GM18858 (cell line): ENCODE results near the gene HCN4.

Experiments
- ATAC-seq: cut with Tn5 transposase; IDR thresholded peaks from one replicate; pipeline ENCODE4 v1.9.1; 2021; ENCODE audit not compliant: unreplicated experiment

Gene HCN4

DNA sequence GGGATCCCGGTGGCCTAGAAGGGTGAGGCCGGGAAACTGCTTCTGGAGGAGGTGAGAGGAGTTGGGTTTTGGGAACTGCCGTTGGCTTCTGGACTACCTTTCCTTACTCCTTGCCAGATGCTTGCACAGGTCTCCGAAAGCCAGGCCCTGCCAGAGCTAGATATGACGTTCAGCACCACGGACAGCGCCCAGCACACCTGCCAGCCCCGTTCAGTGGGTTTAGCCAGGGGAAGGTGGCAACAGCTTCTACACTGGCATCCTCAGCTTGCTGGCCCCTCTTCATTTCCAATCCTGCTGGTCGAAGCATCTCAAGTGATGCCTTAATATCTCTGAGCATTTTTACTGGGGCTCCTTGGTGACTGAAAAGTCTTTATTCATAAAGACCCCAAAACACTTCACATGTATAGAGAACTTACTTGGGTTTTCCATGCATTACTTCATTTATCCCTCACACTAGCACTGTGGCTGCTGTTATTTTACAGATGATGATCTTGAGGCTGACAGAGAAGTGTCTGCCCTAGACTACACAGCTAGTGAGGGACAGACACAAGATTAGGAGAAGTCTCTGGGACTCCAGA, 21.9 kb downstream of the HCN4 start:
- no peak for ATAC-seq

DNA sequence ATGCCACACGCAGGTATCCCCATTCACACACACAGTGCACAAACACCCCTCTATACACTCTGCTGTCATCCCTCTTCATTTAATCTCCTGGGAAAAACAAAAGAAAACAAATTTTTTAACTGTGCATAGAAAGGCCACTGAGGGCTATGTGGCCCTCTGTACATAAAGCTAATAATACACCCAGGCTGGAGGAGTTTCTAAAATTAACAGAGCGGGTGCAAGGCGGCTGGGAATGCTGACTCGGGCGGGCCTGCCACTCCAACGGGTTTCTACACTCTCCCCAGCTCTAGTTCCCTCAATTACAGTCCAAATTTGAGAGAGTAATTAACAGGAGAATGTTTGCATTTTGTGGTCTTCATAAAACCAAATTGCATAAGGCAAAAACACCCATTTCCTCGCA, 23.1 kb downstream of the HCN4 start:
- no peak for ATAC-seq

DNA sequence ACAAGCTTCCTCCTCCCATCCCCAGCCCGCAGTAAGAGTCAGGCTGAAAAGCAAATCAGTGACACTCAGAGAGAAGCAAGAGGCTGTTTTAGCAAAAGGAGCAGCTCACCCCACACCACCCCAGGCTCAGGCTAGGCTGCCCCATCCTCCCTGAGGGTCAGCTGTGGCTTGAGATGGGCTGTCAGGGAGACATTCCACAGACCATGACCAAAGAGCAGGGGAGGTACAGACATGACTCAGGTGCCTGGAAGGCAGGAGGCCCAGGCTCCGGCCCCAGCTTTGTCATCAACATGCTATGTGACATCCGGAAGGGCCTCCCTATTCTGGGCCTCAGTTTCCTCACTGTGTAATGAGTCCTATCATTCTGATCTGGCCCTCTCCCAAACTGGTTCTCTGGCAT, 24.7 kb downstream of the HCN4 start:
- ATAC-seq = no peak

DNA sequence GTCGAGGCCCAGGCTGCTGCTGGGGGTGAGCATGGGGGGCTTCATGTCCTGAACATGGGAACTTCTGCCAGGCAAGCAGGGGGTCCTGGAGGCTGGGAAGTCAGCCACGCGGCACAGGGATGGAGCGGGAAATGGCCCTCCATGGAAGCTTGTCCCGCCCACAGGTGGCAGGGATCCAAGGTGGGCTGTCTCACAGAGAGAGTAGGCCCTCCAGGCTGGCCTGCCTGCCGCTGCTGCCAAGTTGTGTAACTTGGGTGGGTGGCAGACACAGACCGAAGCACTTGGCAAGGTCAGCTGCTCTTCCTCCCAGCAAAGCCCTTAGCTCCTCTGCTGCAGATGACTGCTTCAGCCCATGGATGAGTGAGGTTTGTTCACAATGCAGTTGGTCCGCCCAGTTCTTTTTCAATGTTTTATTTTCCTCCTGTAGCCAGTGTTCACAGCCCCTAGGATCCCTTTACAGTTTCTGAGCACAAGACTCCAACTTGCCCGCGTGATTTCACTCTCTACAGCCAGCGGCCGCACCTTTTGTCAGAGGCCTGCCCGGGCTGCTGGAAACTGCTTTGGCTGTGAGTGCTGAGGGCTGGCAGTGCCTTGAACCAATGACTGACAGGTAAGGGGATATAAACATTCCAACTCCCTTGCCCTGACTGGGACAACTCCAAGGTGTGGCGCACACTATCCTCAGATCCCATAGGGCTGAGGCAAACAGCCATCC, 26.7 kb downstream of the HCN4 start:
- no peak for ATAC-seq

DNA sequence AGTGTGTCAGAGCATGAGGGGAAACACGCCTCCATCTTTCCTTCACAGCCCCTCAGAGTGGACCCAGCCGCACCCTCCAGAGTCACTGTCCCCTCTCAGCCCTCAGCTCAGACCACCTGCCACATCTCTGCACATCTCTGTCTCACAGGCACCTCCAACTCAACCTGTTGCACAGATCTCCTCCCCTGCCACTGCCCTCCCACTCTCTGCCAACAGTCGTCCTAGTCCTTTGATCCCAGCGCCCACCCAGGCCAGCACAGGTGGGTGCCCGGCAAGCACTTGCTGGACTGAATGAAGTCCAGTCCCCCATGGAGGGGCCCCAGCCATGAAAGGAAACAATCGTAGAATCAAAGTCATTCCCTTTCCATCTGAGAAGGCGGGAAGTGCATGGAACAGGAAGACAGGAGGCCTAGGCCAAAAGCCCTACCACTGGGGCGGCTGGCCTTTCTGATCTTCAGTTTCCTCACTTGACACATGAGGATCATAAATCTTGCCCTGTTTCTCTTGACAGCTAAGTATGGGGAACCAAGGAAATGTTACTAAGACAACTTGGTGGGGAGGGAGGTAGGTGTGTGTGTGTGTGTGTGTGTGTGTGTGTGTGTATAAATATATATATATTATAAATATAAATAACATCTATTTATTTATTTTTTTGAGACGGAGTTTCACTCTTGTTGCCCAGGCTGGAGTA, 28.1 kb downstream of the HCN4 start:
- no peak for ATAC-seq

DNA sequence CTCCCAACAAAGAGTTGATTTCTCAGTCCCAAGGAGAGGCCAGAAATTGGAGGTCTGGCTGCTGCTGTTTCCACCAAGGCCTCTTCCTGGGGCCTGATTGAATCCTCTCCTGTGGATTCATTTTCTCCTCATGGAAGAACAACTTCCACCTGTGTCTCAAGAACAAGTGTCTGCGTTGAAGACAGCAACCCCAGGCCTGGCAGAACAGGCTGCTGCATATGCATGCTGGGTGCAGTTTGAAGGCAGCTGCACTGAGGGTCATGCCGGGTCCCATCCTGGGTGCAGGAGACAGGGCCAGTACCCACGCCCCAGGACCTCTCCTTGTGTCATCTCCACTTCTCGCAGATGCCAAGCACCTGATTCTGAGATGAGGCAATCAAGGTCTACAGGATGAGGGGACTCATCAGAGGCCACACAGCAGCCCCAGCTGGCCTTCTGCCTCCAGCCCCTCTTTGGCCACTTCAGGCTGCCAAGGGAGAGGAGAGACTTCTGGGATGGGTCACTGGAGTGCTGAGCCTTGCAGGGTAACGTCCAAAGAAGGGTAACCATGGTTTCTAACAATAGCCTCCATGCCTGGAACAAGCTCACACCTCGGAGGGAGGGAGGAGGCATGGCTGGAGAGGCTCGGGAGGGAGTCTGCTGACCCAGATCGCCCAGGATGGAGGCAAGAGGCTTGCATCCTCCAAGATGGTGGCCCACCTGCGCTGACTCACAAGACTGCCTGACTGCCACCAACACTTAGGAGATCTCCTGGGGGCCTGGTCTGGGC, 30.0 kb downstream of the HCN4 start:
- ATAC-seq = no peak

DNA sequence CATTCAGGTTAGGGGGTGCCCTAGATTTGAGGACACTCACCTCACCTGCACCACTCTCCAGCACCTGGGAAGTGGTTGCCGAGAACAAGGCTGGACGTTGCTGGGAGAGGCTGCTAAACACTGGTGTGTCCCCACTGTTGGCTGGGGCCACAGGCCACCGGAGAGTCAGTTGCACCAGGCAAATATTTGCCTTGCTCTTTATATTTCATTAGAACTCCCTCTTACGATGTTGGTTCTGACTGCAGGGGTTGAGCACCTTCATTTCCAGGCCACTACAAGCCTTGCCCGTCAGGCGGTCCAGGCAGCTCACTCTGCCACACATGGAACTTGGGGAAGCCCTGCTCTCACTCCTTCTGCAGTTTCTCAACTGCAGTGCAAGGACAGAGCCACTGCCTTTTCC, 30.7 kb downstream of the HCN4 start:
- ATAC-seq = no peak

DNA sequence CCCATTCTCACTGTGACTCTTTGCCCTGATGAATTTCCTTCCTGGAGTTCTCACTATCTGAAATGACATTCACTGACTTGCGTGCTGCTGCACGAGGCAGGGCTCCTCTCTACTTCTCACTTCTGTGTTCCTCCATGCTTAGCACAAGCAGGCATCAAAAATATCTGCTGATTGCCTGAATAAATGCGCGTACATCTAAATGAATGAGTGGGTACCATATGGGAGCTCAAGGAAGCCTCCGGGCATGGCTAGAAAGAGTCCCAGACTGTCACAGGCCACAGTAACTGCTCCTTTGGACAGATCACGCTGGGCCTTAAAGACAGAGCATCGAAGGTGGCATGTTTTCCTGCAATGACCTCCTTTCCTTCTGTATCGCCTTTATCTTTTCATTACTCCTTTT, 31.6 kb downstream of the HCN4 start:
- ATAC-seq = no peak

DNA sequence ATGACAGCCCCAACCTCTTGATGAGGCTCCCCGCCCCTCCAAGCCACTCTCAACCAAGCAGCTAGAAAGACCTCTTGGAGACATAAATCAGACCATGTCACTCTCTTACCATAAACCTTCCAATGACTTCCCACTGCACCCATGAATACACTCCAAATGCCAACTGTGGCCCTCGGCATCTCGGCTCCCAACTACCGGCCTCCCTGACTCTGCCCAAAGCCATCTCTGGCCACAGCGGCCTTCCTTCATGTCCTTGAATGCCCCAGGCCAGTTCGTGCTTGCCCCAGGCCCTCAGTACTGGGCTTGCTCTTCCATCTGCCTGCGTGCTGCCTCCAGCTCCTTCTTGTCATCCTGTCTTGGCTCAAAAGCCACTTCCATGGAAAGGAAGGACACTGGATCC, 32.0 kb downstream of the HCN4 start:
- ATAC-seq = no peak

DNA sequence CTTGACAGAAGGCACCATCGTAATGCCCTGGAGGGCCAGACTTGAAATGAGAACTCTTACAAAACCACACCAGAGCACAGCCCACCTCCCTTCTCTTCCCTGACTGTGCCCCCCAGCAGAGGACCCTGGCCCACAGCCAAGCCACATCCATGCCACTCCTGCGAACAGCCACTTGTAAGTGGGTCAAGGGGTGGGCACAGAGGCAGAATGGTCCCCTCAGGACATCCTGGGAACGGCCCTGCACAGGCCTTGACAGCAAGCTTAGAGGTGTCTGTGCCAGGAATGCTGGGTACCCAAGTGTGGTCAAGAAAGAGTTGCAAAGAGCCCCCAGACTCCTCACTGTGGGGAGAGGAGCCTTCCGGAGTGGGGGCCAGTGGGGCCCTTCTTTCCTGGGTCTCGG, 33.3 kb downstream of the HCN4 start:
- no peak for ATAC-seq

DNA sequence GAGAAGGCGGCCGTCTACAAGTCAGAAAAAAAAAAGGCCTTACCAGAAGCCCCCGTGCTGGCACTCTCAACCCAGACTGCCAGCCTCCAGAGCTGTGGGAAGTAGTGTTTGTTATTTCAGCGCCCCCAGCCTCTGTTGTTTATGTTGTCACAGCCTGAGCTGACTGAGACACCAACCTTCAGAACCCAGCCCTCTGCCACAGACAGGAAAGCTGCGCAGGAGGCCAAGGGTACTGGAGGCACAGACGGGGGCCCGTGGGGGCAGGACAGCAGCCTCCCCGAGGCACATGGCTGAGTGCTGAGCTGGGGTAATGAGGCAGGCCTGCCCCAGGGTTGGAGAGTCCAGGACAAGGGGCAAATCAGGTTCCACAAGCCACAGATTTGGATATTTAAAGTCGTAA, 33.7 kb downstream of the HCN4 start:
- ATAC-seq = no peak

DNA sequence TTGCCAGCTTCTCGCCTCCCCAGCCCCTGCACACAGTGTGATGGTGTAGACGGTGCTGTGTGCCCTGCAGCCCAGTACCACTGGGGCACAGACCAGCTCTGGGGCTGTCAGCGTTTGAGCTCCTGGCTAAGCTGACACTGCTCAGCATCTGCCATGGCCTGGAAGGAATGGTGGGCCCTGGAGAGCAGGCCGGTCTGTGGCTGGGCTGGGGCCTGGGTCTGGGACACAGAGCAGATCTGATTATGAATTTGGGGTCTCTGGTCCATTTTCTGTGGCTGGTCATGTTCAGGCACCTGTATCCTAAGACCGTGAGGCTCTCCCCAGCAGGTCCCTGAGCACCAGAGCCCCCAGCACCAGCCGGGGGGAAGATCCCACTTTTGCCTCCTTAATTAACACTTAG, 34.7 kb downstream of the HCN4 start:
- ATAC-seq = no peak

DNA sequence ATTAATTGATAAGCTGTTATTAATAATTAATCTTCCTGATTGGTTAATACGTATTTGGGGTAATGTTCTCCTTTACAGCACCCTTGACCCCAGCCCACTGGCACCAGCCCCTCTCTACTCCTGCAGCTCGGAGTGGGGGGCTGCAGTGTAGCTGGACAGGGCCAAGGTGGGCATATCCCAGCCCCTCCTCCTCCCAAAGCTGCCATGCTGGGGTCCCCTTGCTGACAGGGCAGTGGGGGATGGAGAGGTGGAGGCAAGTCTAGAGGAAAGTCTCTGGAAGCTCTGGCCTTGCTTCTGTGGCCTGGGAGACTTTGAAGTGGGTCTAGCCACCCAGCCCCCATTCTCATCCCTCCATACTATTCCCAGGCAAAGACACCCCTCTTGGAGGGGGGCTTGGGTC, 35.8 kb downstream of the HCN4 start:
- no peak for ATAC-seq

DNA sequence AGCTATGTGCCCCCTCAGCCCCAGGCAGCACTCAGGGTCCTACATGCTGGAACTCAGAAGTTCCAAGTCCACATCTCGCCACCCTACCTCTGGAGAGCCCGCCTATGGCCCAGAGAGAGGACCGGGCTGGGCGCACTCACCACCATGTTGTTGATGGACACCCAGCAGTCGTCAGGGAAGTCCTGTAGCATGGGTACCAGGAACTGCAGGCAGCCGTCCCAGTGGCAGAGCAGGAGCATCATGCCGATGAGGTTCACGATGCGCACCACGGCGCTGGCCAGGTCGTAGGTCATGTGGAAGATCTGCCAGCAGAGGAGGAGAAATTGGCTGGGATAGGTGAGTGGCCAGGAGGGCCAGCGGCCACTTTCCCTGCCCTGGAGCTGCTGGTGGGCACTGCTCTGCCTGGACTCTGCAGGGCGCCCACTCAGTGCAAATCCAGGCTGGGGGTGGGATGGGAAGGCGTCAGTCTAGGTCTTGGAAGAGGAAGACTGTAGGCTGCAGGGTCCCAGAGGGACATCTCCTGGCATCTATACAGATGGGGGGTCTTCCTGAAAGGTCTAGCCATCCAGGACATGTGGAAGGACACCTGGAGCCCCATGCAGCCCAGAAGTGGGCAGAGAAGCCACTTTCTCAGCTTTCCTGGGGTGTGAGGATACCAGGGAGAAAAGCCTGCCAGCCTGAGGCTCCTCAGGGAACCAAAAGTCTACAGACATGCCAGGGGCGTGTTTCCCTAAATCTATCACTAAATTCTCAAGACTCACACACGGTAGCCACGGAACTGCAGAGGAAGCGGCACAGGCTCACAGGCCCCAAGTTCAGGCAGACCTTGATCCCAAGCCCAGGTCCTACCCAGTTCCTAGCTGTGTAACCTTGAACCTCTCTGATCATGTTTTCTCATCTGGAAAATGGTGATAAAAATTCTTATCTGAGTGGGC, 36.5 kb downstream of the HCN4 start:
- no peak for ATAC-seq

DNA sequence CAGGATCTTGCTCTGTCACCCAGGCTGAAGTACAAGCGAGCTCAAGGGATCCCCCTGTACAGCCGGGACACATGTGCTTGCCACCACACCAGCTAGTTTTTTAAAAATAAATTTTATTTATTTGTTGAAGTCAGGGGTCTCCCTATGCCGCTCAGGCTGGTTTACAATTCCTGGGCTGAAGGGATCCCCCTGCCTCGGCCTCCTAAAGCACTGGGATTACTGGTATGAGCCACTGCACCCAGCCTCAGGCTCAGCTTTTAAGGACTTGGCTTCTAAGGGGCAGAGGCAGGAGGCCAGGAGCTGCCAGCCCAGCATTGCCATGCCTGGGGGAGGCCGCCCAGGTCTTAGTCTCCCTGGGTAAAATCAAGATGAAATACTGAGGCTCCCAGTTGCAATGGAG, 37.3 kb downstream of the HCN4 start:
- no peak for ATAC-seq

DNA sequence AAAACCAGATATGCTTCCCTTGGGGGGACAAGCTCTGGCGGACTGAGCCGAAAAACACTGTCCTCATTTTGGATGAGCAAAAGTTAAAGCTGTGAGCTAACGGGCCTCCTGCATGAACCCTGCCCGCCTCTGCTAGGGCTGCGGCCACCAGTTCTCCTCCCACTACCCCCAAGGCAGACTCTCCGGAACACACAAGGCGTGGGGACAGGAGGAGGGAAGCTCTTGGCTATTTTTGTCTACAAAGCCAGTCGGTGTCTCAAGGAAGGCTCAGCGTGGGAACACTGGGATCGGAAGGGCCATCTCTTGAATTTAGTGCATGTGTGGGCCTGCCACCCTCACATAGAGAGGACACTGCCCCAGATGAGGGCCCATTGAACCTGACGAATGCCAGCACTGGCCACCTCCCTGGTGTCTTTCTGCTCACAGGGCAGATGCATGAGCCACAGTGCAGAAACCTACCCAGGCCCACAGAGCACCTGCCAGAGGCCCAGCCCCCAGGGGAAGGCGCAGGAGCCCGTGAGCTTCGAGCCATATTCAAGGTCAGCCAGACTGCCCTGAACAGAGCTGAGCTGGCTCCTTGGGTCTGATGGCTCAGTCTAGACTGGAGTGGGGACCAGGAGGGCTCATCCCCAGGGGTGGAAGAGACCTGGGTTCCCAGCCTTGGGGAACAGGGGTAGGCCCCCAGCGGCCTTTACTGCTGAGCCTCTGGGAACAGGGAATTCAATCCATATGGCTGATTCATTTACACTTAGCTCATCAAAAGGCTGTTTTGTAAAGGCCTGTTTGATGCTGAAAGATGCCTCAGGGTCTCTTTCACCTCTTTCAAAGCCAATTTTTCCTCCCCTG, 38.3 kb downstream of the HCN4 start:
- ATAC-seq = no peak

DNA sequence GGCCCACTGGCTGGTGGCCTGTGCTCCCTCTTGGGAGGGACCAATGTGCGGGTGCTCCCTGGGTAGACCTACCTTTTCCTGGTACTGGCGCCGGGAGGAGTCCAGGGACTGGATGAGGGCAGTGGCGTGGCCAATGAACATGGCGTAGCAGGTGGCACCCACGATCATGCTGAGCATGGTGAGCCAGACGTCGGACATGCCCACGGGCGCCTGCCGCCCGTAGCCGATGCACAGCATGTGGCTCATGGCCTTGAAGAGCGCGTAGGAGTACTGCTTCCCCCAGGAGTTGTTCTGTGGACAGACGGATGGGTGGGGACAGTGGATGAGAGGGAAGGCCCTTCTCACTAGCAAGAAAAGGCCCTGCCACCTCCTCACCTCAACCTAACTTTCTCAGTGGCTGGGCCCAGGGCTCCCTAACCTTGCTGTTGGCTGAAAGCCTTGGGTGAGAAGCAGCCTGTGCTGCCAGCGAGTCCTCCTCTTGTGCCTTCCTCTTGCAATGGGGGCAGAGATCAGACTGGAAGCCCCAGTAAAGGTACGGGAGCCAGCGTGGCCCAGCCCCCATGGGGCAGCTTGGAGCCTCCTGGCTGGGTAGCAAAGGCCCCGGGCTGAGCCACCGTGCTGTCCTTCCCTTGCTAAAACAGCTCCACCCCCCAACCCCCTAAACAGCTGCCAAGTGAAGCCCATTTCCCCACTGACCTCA, 39.1 kb downstream of the HCN4 start:
- ATAC-seq = no peak

DNA sequence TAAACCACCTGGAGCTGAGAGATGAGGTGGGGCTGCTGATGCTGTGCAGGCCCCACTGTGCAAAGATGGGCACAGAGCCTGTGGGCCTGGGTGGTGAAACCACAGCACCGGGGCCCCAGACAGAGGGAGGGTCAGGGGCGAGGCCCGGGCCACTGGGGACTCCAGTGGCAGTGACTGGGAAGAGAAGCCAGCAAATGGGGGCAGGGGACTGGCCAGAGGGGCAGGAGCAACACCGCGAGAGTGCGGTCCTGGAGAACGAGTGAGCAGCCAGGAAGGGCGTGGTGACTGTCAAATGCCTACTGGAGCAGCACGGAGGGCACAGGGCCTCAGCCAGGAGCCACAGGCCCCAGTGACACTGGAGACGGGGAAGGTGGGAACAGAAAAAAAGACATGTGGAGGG, 39.8 kb downstream of the HCN4 start:
- ATAC-seq = no peak

DNA sequence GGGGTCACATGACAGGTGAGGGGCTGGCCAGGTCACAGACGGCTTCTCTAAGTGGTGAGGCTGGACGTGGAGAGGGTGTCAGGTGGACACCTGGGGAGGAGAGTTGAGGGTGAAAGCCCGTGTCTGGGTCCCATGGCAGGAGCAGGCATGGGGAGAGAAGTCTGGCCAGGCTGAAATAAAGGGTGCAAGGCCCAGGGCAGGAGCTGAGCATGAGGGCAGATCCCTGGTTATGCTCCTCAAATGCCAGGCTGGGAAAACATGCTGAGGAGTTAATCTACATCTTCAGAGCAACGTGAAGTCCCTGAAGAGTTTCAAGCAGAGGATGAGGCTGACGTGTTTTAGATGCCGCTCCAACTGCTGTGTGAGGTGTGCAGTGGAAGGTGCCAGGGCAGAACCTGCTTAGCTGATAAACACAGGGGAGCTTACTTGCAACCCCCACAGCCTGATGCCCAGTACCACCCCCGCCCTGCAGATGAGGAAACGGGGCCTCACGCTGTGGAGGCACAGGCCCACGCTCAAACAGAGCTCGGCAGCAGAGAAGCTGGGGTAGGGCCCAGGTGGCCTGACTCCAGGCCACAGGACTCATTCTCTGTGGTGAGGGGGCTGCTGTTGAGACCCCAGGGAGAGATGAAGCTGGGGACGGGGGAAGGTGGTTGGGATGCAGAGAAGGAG, 40.5 kb downstream of the HCN4 start:
- ATAC-seq = no peak
